ENCODE measurements around the gene EXOSC5. TPM values are rescaled to one million over a fixed set of nuclear protein-coding genes. Genes with fewer than 3 reads are reported as not detected.

EXOSC5 gene
- total and polyA plus RNA-seq, 2 of the 13 experiments (the other 11 are each of a cell fraction or from before 2014, with no cell fraction given), result 24.1 to 26.5 TPM

DNA sequence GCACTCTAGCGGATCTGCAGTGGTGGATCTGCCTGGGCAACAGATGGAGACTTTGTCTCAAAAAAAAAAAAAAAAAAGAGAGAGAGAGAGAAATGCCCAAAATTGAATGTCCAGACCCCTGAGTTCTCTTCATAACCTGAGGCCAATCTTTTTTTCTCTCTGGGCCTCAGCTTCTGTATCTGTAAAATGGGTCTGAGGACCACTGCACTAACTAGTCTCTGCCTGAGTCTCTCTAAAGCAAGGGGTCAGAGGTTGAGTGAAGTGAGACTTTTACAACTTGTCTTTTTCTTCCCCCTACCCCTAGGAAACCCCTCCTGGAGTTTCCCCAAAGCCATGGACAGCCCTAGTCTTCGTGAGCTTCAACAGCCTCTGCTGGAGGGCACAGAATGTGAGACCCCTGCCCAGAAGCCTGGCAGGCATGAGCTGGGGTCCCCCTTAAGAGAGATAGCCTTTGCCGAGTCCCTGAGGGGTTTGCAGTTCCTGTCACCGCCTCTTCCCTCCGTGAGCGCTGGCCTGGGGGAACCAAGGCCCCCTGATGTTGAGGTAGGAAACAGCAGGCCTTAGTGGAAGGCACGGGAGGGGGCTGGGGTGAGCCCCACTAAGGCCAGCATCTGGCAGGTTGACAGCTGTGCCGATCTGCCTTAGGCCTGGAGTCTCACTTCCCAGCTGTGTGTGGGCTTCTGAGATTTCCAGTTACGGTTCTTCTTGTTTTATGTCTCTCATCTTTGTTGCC is 19.0 kb downstream of the EXOSC5 start:
- intact Hi-C loops (cut with micrococcal nuclease; ENCODE audit: unreplicated experiment), result no loop called here
- no peak for FAIRE-seq
- TF ChIP-seq ETV6 (CRISPR knock-in tag; conservative IDR thresholded peaks at IDR 0.05) (no peak), ZNF121 (CRISPR knock-in tag; IDR thresholded peaks at IDR 0.05) (no peak), FOXC1 (CRISPR knock-in tag; IDR thresholded peaks at IDR 0.05; ENCODE audit: borderline replicate concordance) (no peak), ZNF629 (CRISPR knock-in tag; conservative IDR thresholded peaks at IDR 0.05) (peak; percentile 84), ZNF263 (CRISPR knock-in tag; IDR thresholded peaks at IDR 0.05) (no peak), ZNF75D (CRISPR knock-in tag; IDR thresholded peaks at IDR 0.05; ENCODE audit: borderline replicate concordance) (no peak), ZNF510 (CRISPR knock-in tag; IDR thresholded peaks at IDR 0.05; ENCODE audit: low read depth) (no peak), ZNF781 (CRISPR knock-in tag; IDR thresholded peaks at IDR 0.05; ENCODE audit: borderline replicate concordance, not compliant biosample characterization) (no peak), MEIS2 (CRISPR knock-in tag; IDR thresholded peaks at IDR 0.05) (no peak), CCDC6 (CRISPR knock-in tag; IDR thresholded peaks at IDR 0.05) (no peak), THAP11 (CRISPR knock-in tag; IDR thresholded peaks at IDR 0.05) (no peak), CENPX (CRISPR knock-in tag; IDR thresholded peaks at IDR 0.05) (no peak), ZNF766 (CRISPR knock-in tag; IDR thresholded peaks at IDR 0.05; ENCODE audit: borderline replicate concordance) (no peak), MIER3 (CRISPR knock-in tag; IDR thresholded peaks at IDR 0.05; ENCODE audit: borderline replicate concordance) (no peak)
- TF ChIP-seq, protein P1, sequence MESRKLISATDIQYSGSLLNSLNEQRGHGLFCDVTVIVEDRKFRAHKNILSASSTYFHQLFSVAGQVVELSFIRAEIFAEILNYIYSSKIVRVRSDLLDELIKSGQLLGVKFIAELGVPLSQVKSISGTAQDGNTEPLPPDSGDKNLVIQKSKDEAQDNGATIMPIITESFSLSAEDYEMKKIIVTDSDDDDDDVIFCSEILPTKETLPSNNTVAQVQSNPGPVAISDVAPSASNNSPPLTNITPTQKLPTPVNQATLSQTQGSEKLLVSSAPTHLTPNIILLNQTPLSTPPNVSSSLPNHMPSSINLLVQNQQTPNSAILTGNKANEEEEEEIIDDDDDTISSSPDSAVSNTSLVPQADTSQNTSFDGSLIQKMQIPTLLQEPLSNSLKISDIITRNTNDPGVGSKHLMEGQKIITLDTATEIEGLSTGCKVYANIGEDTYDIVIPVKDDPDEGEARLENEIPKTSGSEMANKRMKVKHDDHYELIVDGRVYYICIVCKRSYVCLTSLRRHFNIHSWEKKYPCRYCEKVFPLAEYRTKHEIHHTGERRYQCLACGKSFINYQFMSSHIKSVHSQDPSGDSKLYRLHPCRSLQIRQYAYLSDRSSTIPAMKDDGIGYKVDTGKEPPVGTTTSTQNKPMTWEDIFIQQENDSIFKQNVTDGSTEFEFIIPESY (CRISPR knock-in tag; IDR thresholded peaks at IDR 0.05), result 0 out of 2 replicates have a peak, but pooled peaks have one; percentile 25
- TF ChIP-seq, protein P2, sequence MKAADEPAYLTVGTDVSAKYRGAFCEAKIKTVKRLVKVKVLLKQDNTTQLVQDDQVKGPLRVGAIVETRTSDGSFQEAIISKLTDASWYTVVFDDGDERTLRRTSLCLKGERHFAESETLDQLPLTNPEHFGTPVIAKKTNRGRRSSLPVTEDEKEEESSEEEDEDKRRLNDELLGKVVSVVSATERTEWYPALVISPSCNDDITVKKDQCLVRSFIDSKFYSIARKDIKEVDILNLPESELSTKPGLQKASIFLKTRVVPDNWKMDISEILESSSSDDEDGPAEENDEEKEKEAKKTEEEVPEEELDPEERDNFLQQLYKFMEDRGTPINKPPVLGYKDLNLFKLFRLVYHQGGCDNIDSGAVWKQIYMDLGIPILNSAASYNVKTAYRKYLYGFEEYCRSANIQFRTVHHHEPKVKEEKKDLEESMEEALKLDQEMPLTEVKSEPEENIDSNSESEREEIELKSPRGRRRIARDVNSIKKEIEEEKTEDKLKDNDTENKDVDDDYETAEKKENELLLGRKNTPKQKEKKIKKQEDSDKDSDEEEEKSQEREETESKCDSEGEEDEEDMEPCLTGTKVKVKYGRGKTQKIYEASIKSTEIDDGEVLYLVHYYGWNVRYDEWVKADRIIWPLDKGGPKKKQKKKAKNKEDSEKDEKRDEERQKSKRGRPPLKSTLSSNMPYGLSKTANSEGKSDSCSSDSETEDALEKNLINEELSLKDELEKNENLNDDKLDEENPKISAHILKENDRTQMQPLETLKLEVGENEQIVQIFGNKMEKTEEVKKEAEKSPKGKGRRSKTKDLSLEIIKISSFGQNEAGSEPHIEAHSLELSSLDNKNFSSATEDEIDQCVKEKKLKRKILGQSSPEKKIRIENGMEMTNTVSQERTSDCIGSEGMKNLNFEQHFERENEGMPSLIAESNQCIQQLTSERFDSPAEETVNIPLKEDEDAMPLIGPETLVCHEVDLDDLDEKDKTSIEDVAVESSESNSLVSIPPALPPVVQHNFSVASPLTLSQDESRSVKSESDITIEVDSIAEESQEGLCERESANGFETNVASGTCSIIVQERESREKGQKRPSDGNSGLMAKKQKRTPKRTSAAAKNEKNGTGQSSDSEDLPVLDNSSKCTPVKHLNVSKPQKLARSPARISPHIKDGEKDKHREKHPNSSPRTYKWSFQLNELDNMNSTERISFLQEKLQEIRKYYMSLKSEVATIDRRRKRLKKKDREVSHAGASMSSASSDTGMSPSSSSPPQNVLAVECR (CRISPR knock-in tag; IDR thresholded peaks at IDR 0.05; ENCODE audit: borderline replicate concordance), result 0 out of 2 replicates have a peak, but pooled peaks have one; percentile 11
- TF ChIP-seq, protein P3, sequence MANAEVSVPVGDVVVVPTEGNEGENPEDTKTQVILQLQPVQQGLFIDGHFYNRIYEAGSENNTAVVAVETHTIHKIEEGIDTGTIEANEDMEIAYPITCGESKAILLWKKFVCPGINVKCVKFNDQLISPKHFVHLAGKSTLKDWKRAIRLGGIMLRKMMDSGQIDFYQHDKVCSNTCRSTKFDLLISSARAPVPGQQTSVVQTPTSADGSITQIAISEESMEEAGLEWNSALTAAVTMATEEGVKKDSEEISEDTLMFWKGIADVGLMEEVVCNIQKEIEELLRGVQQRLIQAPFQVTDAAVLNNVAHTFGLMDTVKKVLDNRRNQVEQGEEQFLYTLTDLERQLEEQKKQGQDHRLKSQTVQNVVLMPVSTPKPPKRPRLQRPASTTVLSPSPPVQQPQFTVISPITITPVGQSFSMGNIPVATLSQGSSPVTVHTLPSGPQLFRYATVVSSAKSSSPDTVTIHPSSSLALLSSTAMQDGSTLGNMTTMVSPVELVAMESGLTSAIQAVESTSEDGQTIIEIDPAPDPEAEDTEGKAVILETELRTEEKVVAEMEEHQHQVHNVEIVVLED (CRISPR knock-in tag; IDR thresholded peaks at IDR 0.05; ENCODE audit: borderline replicate concordance), result no peak

More for the DNA sequence above, 19.0 kb downstream of the EXOSC5 start:
- Histone ChIP-seq H3K4me2 (ENCODE audit: low read depth, low read length) (peak overlapping the region; percentile 24; the same call in 1 of the 2 replicates), H3K27ac (ENCODE audit: extremely low read length, insufficient read depth, low read length) (peak overlapping the region; percentile 3), H2AFZ (ENCODE audit: low read length) (no peak overlapping the region), H3K4me3 (replicated peaks in 1 of 3; ENCODE audit: insufficient read depth in 1 of 3, low read depth in 2 of 3, low read length in 3 of 3) (no peak overlapping the region), H3K79me2 (ENCODE audit: insufficient read depth, low read length) (no peaks in the 10 kb centered on the region), H3K9ac (ENCODE audit: insufficient read depth, low read depth, low read length) (no peak overlapping the region), H4K20me1 (ENCODE audit: insufficient read depth, low read length) (no peaks in the 10 kb centered on the region), H3K4me1 (ENCODE audit: insufficient read depth, low read length) (peaks cover 26% of the 10 kb centered on the region), H3K36me3 (replicated peaks in 1 of 2; ENCODE audit: control insufficient read depth in 1 of 2, insufficient read depth in 2 of 2, low read length in 2 of 2) (peaks cover 0 to 3% of the 10 kb centered on the region in 2 experiments; a peak in 2 of 5 replicates), H3K9me3 (ENCODE audit: low read length) (no peaks in the 10 kb centered on the region), H3K27me3 (ENCODE audit: control insufficient read depth in 1 of 2, insufficient read depth in 2 of 2, low read length in 2 of 2) (no peaks in the 10 kb centered on the region)
- ATAC-seq (peak; percentile 83), DNase-seq (ENCODE audit: low spot score) (no peak)
- CTCF ChIA-PET (ENCODE audit: low intra/inter-chr PET ratio, low total read pairs), result no interaction called here
- 64% methylated on average over 5 of the region's 9 CpGs for WGBS (ENCODE audit: low lambda C conversion rate)
- POLR2A ChIA-PET, result interaction anchor here (2.5 kb wide), 1 partner anchor 14 kb away, joined by 11 read pairs; the partner anchor contains the start of gene B9D2
- in situ Hi-C loops (cut with HindIII; ENCODE audit: extremely low pct_ligation_motif_present, low pct_unique_long_range_greater_than_20kb), result no loop called here
- no TSS peak for BruUV-seq (replicated peaks)
